Transverse colon (tissue), 3 donors: ENCODE results near the gene ATP6V1C2.
"Not testable (repeated sequence)": the region's sequence is repeated elsewhere in the genome, so short reads cannot be mapped to it uniquely, and the experiment has no call there.

Experiments used
- POLR2A ChIP-seq: fragments of 450-650 bp; IDR thresholded peaks from one replicate; pipeline ENCODE4 v1.6.1; 2016; ENCODE audit warnings: antibody characterized with exemption, mild to moderate bottlenecking, moderate library complexity
- TF ChIP-seq, protein P1 (sequence below), 5 experiments: fragments of 200-600 bp in 3 of 5; fragments of 450-650 bp in 2 of 5; sonication (generic) in 3 of 5; IDR thresholded peaks; 1 replicate in 2 of 5; 2 replicates in 3 of 5; pipeline ENCODE4 v1.5.1; 2016 to 2017; ENCODE audit warnings: antibody characterized with exemption in 5 of 5, inconsistent platforms in 3 of 5, mild to moderate bottlenecking in 2 of 5, moderate library complexity in 1 of 5

GRCh38 chr2:10805990-10806389 lies 84.6 kb downstream of the ATP6V1C2 start:
- TF ChIP-seq, protein P1, sequence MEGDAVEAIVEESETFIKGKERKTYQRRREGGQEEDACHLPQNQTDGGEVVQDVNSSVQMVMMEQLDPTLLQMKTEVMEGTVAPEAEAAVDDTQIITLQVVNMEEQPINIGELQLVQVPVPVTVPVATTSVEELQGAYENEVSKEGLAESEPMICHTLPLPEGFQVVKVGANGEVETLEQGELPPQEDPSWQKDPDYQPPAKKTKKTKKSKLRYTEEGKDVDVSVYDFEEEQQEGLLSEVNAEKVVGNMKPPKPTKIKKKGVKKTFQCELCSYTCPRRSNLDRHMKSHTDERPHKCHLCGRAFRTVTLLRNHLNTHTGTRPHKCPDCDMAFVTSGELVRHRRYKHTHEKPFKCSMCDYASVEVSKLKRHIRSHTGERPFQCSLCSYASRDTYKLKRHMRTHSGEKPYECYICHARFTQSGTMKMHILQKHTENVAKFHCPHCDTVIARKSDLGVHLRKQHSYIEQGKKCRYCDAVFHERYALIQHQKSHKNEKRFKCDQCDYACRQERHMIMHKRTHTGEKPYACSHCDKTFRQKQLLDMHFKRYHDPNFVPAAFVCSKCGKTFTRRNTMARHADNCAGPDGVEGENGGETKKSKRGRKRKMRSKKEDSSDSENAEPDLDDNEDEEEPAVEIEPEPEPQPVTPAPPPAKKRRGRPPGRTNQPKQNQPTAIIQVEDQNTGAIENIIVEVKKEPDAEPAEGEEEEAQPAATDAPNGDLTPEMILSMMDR (IDR thresholded peaks at IDR 0.05), result not testable (repeated sequence)
- TF ChIP-seq POLR2A, result not testable (repeated sequence)
